ENCODE data around the gene GALNT13. TPM values are rescaled to one million over a fixed set of nuclear protein-coding genes. Genes with fewer than 3 reads are reported as not detected.

GALNT13 gene
- total RNA-seq, 1 donor from 2014 or later = 0.13 TPM

DNA sequence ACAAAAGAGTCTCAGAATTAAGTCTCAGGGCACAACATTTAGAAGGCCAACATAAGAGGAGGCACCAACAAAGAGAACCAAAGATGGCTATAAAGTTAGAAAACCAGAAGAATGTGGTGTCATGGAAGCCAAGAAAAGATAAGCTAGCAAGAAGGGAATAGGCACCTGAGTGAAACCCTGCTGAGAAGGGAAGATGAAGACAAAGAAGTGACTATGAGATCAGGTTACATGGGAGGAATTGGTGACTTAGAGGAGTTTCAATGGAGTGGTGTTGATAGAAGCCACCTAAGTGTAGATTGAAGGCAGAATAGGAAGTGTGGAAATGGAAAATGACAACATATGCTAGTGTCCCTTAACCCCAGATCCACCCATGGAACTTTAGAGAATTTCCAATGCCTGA is 499.2 kb downstream of the GALNT13 start:
- no peaks in the 10 kb centered on the region for H3K9me3 Mint-ChIP-seq (ENCODE audit: unreplicated experiment)
- H3K4me1 Mint-ChIP-seq (ENCODE audit: unreplicated experiment) = no peaks in the 10 kb centered on the region
- H3K27ac Mint-ChIP-seq (ENCODE audit: unreplicated experiment) = no peak overlapping the region
- no peak for TF ChIP-seq CTCF (IDR thresholded peaks at IDR 0.05)
- H3K27me3 Mint-ChIP-seq (ENCODE audit: unreplicated experiment) = peaks cover 11% of the 10 kb centered on the region
- H3K4me3 Mint-ChIP-seq (ENCODE audit: unreplicated experiment) = no peak overlapping the region
- DNase-seq (ENCODE audit: extremely low spot score, unreplicated experiment) = no peak
- no peaks in the 10 kb centered on the region for H3K36me3 Mint-ChIP-seq (ENCODE audit: unreplicated experiment)

GRCh38 chr2:154374416-154374815 is 502.7 kb downstream of the GALNT13 start:
- H3K27ac Mint-ChIP-seq (ENCODE audit: unreplicated experiment) = no peak overlapping the region
- no peaks in the 10 kb centered on the region for H3K4me1 Mint-ChIP-seq (ENCODE audit: unreplicated experiment)
- H3K4me3 Mint-ChIP-seq (ENCODE audit: unreplicated experiment) = no peak overlapping the region
- H3K9me3 Mint-ChIP-seq (ENCODE audit: unreplicated experiment) = no peaks in the 10 kb centered on the region
- DNase-seq (ENCODE audit: extremely low spot score, unreplicated experiment) = no peak
- peaks cover 15% of the 10 kb centered on the region for H3K27me3 Mint-ChIP-seq (ENCODE audit: unreplicated experiment)
- no peaks in the 10 kb centered on the region for H3K36me3 Mint-ChIP-seq (ENCODE audit: unreplicated experiment)
- no peak for TF ChIP-seq CTCF (IDR thresholded peaks at IDR 0.05)

DNA sequence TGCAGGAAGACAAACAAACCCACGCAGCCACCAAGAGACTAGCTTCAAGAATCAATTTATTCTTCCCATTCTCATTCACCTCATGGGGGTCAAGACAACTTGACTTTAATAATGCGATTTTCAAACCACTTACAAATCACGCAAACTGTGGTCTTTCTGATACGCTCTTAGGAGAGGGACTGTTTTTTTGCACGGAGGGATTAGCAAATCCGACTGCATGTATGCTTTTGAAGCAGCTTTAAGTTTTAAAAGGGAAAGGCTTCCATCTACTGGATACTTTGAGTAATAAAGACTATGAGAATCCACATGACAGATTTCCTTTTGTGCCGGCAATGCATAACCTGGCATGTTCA is 503.8 kb downstream of the GALNT13 start:
- H3K36me3 Mint-ChIP-seq (ENCODE audit: unreplicated experiment) = no peaks in the 10 kb centered on the region
- DNase-seq (ENCODE audit: extremely low spot score, unreplicated experiment) = no peak

GRCh38 chr2:154381931-154382794 is 510.4 kb downstream of the GALNT13 start:
- Mint-ChIP-seq H3K27ac (ENCODE audit: unreplicated experiment) (no peak overlapping the region), H3K9me3 (ENCODE audit: unreplicated experiment) (no peaks in the 10 kb centered on the region), H3K4me1 (ENCODE audit: unreplicated experiment) (no peaks in the 10 kb centered on the region), H3K27me3 (ENCODE audit: unreplicated experiment) (peaks cover 2% of the 10 kb centered on the region), H3K4me3 (ENCODE audit: unreplicated experiment) (no peak overlapping the region), H3K36me3 (ENCODE audit: unreplicated experiment) (no peaks in the 10 kb centered on the region)
- no peak for DNase-seq (ENCODE audit: extremely low spot score, unreplicated experiment)
- no peak for TF ChIP-seq CTCF (IDR thresholded peaks at IDR 0.05)

More for the DNA sequence above, 503.8 kb downstream of the GALNT13 start:
- Mint-ChIP-seq H3K27me3 (ENCODE audit: unreplicated experiment) (peaks cover 15% of the 10 kb centered on the region), H3K4me1 (ENCODE audit: unreplicated experiment) (no peaks in the 10 kb centered on the region), H3K9me3 (ENCODE audit: unreplicated experiment) (no peaks in the 10 kb centered on the region), H3K4me3 (ENCODE audit: unreplicated experiment) (no peak overlapping the region), H3K27ac (ENCODE audit: unreplicated experiment) (no peak overlapping the region)
- peak; percentile 56 for TF ChIP-seq CTCF (IDR thresholded peaks at IDR 0.05)

- H3K4me1 Mint-ChIP-seq (ENCODE audit: unreplicated experiment) = no peaks in the 10 kb centered on the region
- DNase-seq (ENCODE audit: extremely low spot score, unreplicated experiment) = no peak
- no peaks in the 10 kb centered on the region for H3K36me3 Mint-ChIP-seq (ENCODE audit: unreplicated experiment)
- no peak overlapping the region for H3K27ac Mint-ChIP-seq (ENCODE audit: unreplicated experiment)
- no peaks in the 10 kb centered on the region for H3K27me3 Mint-ChIP-seq (ENCODE audit: unreplicated experiment)
- no peak for TF ChIP-seq CTCF (IDR thresholded peaks at IDR 0.05)
- H3K4me3 Mint-ChIP-seq (ENCODE audit: unreplicated experiment) = no peak overlapping the region
- no peaks in the 10 kb centered on the region for H3K9me3 Mint-ChIP-seq (ENCODE audit: unreplicated experiment)
These were observed 514.5 kb downstream of the GALNT13 start for GRCh38 chr2:154386186-154386585.
